ENCODE results near the gene DMXL1.
A peak's percentile ranks its signal among the peaks of the same experiment; 100 is the strongest.
"Not testable (repeated sequence)": the region's sequence is repeated elsewhere in the genome, so short reads cannot be mapped to it uniquely, and the experiment has no call there.

Gene DMXL1

DNA sequence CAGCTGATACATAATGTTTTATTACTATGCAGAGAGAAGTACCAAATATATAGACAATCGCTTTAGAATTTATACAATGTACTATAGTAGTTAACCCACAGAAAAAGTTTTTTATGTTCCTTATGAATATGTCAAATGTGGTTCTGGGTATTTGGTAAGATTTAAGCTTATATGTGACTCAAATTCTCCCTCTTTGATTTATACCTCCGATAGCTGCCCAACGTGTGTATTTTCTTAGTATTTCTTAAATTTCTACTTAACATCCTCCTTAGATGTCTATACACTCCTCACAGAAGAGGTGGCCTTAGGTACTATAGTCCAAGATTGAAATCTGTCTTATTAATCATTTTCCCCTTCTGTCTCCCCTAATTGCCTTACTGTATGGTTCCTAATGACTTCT, 146.3 kb downstream of the DMXL1 start:
- no peak for DNase-seq

DNA sequence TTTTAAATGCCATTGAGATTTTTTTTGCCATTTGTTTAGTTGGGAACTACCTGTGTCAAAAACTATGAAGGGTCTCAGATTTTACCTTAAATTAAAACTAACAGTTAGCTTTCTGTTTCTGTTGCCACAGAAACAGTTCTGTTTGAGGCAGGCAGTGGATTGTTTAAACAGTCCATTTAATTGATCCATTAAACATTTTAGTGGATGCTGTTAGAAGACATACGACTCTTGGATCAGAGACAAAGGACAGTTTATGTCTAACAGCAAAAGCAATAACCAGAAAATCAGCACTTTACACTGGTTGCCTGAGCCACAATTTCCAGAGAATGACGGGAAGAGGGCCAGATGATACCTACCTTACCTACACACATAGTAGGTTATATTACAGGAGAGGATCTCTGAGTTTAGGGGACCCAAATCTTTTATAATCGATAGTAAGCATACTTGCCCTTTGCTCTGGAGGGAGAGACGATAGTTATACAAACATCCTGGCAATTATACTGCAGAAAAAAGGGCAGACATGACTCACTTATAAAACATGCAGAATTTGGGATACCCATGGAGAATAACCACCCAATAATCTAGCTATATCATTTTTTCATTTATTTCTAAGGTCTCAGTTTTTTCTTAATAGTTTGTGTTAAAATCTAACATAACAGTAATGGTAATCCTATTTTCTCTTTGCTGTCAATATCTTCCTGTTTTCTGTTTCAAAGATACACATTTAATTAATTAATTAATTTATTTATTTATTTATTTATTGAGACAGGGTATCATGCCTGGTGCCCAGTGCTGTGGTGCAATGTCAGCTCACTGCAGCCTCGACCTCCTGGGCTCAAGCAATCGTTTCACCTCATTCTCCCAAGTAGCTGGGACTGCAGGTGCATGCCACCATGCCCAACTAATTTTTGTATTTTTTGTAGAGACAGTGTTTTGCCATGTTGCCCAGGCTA, 148.2 kb downstream of the DMXL1 start:
- DNase-seq, result no peak

DNA sequence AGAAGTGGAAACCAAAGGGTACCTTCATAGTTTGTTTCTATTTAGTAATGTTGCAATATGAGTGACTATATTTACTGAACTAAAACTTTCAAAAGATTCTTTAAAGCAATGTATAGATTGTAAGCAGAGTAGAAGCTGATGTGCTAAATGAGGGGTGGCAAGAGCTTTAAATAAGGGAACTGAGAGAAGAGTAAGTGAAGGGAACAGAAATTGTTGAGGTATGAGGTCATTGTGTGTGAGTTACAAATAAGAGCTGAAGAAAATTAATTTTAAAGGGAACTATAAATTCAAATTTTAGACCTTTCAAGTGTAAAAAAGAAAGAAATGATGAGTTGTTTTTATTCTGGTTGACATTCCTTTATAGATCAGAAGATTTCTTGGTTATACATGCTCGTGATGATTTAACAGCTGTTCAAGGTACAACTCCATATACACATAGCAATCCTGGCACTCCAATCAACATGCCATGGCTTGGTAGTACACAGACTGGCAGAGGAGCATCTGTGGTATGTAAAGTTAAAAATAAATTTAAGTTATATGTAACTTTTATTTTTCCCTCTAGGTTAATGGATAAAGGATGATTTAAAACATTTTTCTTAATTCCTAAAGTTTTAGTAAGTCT, 149.8 kb downstream of the DMXL1 start:
- no peak for DNase-seq

DNA sequence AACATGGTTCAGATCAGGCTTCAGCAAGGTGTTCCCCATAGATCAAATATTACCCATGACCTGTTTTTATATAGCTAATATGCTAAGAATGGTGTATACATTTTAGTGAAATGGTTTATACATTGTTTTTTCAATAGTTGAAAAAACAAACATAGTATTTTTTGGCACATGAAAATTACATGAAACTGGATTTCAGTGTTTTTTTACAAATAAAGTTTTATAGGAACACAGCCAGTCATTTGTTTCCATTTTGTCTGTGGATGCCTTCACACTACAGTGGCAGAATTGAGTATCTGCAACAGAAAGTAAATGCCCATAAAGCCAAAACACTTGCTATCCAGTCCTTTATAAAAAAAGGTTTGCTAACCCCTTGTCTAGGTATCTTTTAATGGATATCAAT, 150.4 kb downstream of the DMXL1 start:
- DNase-seq, result no peak

DNA sequence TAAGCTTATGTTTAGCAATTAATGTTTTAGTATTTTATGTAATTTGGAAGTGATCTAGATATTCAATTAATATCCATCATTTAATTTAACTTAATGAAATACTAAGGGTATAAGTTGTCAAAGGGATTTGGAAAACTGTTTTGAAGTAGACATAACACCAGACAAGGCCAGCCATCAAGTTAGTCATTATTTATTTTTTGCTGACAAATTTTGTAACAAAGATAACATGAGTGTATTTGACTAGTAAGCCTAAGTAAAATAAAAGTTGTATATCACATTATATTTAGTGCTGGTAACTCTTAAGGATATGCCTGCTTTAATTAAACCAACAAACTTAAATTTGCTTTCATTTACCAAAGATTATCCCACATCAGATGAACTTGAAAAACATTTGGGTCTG, 159.1 kb downstream of the DMXL1 start:
- DNase-seq, result no peak

DNA sequence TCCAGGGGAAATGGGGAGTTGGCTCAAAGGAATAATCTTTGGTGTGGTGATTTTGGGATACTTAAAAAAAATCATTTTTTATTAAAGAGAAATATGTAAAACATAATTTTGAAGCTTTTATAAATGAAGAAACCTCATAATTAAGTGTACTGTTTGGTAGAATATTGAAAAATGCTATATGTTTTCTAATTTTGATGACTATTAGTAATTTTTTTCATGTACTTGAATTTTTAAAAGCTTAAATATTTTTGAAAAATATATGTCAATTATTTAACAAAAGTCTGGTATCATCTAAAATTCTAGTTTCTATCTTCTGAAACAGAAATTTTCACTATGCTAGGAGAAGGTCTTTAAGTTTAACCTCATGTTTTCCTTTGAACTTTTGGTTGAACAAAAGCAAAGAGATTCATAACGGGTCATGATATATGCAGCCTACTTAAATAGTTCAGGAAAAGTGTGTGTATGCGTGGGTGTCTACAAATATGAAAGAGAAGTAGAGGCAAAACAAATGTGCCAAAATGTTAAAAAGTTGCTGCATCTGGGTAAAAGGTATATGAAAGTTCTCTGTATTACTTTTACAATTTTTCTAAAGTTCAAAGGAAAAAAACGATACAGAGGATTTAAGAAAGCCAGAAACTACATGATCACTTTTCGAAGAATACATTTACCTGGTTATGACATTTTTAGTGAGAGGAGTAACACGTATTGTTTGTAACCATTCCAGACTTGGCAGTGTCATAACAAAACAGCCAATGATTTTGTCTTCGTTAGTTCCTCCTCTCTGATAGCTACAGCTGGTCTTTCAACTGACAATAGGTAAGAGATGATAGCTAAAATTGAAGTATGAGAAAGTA, 167.6 kb downstream of the DMXL1 start:
- DNase-seq, result no peak

DNA sequence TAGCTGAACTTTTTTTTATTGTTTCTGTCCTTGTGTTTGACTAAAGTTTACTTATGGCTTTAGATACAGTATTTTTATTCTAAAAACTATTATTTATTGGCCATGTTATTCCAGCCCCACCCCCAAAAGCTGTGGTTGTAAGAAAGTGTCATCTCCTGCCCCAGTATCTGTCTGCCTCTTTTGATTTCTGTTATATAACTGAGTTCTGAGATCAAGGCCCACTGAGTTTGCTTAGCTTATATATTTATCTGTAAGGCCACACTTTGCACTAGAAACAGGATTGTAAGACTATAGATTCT, 168.2 kb downstream of the DMXL1 start:
- DNase-seq, result no peak

DNA sequence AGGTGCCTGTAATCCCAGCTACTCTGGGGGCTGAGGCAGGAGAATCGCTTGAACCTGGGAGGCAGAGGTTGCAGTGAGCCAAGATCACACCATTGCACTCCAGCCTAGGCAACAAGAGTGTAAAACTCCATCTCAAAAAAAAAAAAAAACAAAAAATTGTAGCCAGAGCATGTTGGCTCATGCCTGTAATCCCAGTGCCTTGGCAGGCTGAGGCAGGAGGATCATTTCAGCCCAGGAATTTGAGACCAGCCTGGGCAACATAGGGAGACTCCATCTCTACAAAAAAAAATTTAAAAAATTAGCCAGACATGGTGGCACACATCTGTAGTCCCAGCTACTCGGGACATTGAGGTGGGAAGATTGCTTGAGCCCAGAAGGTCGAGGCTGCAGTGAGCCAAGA, 168.9 kb downstream of the DMXL1 start:
- DNase-seq, result not testable (repeated sequence)

DNA sequence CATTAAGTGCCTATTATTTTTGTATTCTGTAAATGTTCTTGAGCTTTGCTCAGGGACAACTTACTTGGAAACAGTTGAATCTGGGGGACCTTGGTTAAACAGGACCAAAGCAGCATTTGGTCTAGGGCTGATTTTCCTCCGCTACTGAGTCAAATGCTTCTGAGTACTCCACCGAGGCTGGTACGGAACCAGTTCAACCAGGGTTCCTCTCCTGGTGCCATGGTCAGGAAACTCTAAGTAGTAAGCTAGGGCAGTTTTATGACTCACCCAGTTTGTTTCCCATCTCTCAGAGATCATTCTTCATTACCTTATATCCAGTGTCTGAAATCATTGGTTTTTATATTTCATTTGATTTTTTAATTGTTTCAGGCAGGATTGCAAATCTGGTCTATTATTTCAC, 173.0 kb downstream of the DMXL1 start:
- DNase-seq, result no peak

DNA sequence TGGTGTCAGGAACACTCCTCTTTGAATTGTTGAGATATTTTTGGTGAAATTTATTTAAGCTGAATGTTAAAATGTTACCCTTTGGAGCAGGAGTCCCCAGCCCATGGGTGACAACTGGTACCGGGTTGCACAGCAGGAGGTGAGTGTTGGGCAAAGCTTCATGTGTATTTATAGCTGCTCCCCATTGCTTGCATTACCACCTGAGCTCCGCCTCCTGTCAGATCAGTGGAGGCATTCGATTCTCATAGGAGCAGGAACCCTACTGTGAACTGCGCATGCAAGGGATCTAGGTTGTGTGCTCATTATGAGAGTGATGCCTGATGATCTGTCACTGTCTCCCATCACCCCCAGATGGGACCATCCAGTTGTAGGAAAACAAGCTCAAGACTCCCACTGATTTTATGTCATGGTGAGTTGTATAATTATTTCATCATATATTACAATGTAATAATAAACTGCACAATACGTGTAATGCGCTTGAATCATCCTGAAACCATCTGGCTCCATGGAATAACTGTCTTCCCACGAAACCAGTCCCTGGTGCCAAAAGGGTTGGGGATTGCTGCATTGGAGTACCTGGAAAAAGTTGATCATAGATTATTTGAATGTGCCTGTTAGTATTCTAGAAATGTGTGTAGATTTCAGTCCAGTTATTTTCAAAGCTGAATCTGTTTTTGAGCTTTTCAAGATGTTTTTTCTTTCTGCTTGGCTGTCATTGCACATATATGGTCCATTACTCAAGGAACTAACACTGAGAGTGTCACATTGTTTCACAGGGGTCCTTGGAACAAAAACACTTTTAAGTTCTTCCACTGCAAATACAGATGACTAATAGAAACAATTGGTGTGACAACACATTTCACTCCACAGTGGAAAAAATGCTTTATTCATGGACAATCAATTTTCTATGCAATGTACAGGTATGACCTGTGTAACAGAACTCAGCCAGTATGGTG, 180.3 kb downstream of the DMXL1 start:
- no peak for DNase-seq

DNA sequence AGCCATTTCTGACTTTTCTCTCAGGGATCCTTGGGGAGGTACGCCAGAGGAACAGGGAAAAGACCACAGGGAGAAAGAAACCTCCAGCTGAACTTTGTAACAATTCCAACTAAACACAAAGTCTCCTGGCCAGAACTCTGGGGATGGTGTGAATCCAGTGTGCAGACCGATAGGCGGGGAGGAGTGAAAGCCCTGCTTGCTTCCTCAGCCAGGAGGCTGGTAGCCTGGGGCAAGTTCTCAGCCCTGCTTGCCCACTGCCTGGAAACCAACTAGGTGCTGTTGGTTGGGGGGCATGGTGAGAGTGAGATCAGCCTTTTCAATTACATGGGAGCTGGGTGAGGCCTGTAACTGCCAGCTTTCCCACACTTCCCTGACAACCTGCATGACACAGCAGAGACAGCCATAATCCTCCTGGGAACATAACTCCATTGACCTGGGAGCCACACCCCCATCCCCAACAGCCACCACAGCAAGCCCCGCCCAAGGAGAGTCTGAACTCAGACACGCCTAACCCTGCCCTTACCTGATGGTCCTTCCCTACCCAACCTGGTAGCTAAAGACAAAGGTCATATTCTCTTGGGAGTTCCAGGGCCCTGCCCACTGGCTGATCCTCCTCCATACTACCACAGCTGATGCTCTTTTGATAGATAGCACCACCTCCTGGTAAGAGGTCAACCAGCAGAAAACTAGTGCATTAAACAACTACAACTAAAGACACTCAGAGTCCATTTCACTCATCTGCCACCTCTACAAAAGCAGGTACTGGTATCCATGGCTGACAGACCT, 184.9 kb downstream of the DMXL1 start:
- peak in 1 of 2 experiments; percentile 11 for DNase-seq

DNA sequence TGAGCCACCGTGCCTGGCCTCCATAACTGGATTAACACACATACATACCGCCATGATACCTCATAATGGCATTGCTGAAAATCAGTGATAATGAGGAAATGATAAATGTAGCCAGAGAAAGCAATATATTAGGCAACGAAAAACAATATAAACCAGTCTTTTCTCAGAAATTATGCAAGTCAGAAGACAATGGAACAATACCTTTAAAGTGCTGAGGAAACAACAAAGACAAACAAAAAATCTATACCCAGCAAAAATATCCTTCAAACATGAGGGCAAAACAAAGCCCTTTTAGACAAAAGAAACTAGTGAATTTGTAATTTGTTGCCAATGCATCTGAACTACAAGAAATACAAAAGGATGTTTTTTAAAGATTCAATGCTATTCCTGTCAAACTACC, 186.7 kb downstream of the DMXL1 start:
- DNase-seq, result no peak

DNA sequence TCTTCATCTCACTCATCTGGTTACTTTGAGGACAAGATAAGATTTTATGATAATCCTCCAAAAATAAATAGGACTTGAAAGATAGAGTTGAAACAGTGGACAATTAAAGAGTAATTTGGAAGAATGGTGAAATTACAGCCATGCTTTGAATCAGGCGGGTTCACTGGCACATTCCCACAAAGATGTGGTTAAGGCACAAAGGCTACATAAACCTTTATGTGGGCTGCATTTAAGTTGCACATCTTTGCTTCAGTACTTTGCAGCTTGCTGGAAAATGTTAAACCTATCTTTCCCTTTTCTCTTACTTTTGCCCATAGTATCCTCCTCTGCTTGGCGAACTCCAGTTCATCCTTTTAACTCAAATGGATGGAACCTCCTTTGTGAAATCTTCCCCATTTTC, 192.8 kb downstream of the DMXL1 start:
- DNase-seq, result no peak

DNA sequence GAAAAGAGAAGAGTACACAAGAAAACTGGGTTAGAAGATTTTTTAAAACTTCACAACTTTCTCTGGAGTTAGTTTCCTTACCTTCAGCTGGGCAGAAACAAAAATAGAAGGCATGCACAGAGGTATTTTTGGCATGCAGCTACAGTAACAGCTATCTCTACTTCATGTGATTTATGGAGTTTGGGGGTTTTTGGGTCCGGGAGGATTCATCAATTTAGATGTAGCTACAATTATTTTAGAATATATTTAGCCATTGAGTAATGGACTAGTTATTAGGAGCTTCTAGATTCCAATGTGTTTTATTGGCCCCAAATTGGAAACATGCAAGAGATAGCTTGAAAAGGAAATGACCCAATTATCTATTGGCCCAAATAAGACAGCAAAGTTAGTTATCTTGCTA, 193.3 kb downstream of the DMXL1 start:
- no peak for DNase-seq

DNA sequence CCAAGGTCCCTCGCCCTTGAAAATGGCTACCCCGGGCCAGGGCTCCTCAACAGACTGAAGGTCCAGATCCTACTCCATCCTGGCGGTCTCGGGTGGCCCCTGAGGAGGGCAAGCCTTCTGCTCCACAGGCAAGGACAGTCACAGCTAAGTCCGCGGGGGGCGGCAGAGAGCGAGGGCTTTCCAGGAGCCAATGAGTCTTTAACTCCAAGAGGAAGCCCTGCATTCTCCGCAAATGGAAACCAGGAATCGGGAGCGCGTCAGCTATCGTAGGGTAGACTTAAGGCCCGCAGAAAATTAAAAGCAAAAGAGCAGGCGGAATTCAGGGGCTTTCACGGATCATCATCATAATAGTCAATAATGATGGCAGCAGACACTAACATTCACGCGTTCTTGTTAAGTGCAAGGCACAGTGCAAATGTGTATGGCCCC, 197.1 kb downstream of the DMXL1 start:
- DNase-seq, result peak; percentile 91 to 93

DNA sequence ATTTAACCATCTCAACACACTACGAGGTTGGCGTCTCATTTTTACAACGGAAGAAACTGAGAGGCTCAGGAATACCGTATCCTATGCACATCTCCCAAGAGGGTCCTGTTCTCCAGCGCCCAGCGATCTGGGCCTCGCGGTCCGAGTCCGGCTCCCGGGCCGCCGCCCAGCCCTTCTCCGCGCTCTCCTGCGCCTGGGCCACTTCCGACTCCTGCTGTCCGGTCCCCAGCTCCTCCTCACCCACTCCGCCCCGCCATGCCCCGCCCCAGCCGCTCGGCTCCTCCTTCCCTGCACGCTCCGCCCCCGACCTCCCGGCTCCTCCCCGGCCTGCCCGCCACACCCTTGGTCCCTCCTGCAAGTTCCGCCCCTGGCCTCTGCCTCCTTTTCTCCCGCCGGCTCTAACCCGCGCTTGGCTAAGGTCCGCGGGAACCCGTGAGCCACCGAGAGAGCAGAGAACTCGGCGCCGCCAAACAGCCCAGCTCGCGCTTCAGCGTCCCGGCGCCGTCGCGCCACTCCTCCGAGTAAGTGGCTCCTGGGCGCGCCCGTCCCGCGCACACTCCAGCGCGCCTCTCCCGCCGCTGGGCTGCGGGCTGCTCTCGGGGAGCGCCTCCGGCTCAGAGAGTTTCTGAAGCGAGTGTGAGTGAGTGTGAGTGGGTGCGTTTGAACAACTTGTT, 197.6 kb downstream of the DMXL1 start:
- DNase-seq, result peak; percentile 77 to 84

DNA sequence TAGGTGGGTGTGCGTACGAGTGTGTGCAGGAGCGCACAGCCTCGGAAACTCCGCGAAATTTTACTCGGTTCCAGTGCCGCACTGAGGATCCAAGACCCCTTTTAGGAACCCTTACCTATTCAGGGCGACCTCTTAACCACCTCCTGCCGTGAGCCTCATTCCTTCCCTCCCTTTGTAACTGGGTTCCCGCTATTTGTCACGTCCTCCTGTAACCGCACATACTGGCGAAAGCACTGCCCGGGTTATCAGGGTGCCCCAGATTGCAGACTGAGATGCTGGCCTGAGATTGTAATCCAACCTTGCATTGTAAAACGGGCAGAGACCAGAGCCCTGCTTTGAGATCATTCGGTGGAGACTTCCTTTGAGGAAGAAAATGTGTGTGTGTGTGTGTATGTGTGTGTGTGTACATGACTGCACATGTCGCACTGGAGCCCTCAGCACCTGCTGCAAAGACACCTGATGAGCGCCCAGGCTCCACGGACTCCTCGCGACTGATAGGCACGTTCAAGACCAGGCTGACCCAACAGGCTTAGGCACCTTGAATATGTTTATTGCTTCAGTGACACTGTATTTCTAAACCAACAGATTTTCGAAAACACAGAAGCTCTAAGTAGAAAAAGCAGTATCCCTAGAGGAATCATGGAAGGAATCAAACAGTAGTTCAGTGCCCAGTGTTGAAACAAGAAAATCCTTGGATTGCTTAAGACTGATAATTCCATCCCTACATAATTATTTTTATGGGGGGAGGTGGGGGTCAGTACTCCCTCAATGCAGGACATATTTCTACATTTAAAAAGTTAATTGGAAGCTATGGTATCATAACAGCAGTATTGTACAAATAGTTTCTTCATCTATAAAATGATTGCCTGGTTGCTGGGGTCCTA, 198.4 kb downstream of the DMXL1 start:
- DNase-seq, result peak; percentile 16 to 43

DNA sequence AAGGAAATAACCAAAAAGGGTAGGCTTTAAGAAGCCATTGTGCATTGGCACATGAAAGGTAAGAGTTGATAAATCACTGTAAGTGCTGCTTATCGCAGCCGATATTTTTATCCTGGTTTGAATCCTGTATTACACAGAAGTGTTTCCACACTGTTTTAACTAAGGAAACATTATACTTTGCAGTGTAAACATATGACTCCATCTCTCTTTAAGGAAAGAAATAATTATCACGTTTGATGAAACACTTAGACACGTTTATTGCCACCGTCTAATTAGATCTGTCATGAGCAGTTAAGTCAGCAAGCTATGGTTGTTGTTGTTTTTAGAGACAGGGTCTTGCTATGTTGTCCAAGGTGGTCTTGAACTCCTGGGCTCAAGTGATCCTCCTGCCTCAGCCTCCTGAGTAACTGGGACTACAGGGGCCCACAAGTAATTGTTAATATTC, 199.3 kb downstream of the DMXL1 start:
- DNase-seq, result no peak

DNA sequence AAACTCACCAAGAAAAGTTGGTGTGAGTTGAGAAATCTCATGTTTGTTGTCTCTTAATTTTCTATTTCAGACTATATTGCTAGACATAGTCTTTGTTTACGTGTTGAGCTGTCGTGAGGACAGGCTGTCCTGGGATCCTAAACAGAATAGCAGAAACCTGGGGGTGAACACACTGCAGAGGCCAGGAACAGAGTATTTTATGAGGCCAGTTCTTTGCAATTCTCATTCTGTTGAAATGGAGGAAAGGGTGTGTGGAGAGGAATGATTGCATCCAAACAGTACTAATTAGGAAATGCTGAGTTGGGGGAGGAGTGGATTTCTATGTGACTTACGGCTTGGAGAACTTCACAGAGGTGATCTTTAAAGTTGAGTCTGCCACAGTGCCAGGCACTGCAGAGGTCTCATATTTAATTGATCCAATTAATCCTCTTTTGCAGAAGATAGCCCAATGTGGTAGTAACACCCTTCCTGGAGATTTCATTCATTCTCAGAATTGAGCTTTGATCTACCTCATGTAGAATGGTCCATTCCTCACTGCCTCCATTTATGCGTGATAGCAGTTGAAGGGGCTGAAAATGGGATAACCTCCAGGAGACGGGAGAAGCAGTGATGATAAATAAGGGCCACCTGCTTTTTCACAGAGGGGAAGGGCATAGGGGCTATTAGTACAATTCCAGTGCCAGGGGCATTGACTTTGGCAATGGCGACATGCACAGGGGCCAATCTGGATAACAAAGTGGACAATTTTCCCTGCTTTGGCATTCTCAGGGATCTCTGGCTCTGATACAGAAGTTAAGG, 200.3 kb downstream of the DMXL1 start:
- DNase-seq, result no peak
